GM21723 (cell line): ENCODE measurements around the gene ZNF69.
"Not testable (repeated sequence)": the region's sequence is repeated elsewhere in the genome, so short reads cannot be mapped to it uniquely, and the experiment has no call there.

Experiments
- ATAC-seq: cut with Tn5 transposase; IDR thresholded peaks from one replicate; pipeline ENCODE4 v1.9.1; 2021; ENCODE audit warnings: mild to moderate bottlenecking, moderate library complexity; ENCODE audit not compliant: unreplicated experiment

The ZNF69 gene

GRCh38 chr19:11890634-11891033, 3.1 kb downstream of the ZNF69 start:
- ATAC-seq, result no peak

DNA sequence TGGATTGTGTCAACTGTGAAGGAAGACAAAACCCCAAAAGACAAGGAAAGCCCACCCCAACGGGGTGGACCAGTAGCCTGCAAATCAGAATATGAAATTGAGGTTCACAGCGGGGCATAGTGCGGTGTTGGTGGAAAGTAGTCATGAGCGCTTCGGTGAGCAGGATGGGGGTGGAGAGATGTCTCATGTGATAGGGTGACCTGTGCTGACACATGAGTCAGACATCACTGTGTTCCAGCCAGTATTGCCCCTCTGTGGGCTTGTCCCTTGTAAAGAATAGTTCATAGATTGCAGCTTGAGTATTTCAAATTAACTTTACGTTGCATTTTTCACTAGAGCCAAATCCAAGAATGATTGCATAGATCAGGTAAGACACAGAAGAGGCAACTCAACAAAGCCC, 7.3 kb downstream of the ZNF69 start:
- ATAC-seq, result no peak

DNA sequence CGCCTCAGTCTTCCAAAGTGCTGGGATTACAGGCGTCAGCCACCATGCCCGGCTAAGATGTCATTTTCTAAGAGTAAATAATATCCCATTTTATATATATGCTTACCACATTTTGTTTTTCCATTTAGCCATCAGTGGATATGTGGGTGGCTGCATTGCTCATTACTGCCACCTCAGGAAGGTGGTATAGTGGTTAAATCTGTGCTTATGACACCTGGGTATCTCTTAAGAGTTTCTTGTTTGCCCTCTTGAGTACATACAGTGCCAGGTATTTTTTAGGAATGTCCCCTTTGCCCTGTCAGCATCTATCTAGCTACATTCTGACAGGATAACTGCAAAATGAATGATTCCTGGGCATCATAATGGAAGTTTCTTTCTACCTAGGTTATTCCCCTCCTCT, 14.6 kb downstream of the ZNF69 start:
- no peak for ATAC-seq

GRCh38 chr19:11905928-11906327, 18.3 kb downstream of the ZNF69 start:
- ATAC-seq, result no peak

DNA sequence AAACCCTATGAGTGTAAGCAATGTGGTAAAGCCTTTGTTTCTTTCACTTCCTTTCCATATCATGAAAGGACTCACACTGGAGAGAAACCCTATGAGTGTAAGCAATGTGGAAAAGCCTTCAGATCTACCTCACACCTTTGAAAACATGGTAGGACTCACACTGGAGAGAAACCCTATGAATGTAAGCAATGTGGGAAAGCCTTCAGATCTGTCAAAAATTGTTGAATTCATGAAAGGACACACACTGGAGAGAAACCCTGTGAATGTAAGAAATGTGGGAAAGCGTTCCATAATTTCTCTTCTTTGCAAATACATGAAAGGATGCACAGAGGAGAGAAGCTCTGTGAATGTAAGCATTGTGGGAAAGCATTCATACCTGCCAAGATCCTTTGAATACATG, 24.4 kb downstream of the ZNF69 start:
- ATAC-seq, result not testable (repeated sequence)

GRCh38 chr19:11914417-11915051, 27.0 kb downstream of the ZNF69 start:
- not testable (repeated sequence) for ATAC-seq

GRCh38 chr19:11921852-11922495, 34.4 kb downstream of the ZNF69 start:
- no peak for ATAC-seq

DNA sequence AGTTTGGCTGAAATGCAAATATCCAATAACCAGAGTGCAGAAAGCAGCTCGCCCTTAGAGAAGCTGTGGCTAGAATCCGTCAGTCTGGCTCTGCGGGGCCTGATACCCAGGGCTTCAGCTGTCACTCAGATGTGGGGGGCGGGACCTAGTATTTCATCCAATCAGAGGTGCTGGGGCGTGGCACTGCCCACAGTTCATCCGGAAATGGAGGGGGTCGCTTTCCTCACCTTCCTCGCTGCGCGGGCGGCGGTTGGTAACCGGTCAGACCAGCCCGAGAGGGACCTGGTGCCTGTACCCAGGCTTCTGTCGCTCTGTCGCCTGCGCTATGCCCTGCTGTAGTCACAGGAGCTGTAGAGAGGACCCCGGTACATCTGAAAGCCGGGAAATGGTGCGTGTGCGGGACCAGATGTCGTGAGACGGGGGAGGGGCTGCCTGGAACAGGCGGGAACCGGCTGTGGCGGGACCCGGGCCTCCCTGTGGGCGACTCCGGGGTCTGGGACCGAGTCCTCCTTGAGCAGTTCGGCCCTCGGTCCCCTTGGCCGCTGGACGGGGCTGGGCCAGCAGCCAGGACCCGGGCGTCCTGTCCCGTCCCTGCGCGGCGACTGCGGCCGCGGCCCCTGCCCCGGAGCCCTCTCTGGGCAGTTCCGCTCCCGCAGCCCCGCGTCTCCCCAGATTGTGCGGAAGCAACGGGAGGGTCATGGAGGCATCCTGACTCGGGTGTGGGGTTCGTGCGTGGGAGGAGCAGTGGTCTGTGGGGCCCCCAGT, 37.5 kb downstream of the ZNF69 start, which contains the start of gene ZNF700:
Gene ZNF700, plus strand, starts transcription at position 222 of the 765 bp plus-strand sequence. Its CDS starts 104 bp downstream, at position 326.
- peak; percentile 82 for ATAC-seq

DNA sequence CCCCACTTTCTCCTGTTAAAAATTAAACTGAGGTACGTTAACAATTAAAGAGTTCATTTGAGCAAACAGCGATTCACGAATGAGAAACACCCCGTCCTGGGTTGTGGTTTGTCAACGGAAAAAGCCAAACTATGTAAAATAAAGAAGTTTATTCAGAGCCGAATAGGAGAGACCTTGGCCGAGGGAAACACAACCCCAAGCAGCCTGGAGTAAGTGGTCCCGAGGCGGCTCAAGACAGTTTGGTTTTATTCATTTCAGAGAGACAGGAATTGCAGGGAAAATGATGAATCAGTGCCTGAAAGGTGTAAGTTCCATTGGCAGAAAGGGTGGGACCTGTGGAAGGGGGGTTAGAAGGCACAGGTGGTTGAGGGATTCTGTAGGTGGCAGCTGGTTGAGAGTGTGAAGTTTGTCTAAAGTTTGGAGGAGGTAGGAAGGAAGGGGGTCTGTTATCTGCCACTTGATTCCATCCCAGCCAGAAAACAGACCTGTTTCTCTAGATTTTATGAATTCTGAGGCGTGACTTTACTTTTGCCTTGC, 38.1 kb downstream of the ZNF69 start:
- ATAC-seq, result not testable (repeated sequence)

- ATAC-seq, result no peak
Observed at GRCh38 chr19:11927227-11927626, 39.6 kb downstream of the ZNF69 start.

DNA sequence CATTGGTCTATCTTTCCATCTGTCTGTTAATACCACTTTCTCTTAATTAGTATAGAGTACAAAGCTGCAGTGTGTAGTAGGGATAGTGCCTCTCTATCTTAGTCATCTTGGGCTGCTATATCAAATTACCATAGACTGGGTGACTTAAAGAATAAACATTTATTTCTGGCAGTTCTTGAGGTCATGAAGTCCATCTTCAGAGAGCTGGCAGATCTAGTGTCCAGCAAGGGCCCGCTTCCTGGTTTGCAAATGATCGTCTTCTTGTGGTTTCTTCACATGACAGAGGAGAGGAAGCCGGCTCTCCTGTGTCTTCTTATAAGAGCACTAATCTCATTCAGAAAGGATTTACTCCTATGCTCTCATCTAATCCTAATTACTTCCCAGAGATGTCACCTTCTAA, 43.5 kb downstream of the ZNF69 start:
- ATAC-seq, result no peak

GRCh38 chr19:11931513-11931912, 43.9 kb downstream of the ZNF69 start:
- no peak for ATAC-seq

DNA sequence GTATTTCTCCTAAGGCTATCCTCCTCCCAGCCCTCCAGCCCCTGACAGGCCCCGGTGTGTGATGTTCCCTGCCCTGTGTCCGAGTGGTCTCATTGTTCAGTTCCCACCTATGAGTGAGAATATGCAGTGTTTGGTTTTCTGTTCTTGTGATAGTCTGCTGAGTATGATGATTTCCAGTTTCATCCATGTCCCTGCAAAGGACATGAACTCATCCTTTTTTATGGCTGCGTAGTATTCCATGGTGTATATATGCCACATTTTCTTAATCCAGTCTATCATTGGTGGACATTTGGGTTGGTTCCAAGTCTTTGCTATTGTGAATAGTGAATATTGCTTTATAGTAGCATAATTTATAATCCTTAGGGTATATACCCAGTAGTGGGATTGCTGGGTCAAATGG, 48.2 kb downstream of the ZNF69 start:
- not testable (repeated sequence) for ATAC-seq

- ATAC-seq, result not testable (repeated sequence)
Observed at GRCh38 chr19:11938383-11938782, 50.8 kb downstream of the ZNF69 start.

- ATAC-seq, result not testable (repeated sequence)
Observed at GRCh38 chr19:11941361-11941887, 53.8 kb downstream of the ZNF69 start.

- ATAC-seq, result no peak
Observed at GRCh38 chr19:11942008-11942842, 54.6 kb downstream of the ZNF69 start.

GRCh38 chr19:11942843-11943108, 55.2 kb downstream of the ZNF69 start:
- no peak for ATAC-seq

DNA sequence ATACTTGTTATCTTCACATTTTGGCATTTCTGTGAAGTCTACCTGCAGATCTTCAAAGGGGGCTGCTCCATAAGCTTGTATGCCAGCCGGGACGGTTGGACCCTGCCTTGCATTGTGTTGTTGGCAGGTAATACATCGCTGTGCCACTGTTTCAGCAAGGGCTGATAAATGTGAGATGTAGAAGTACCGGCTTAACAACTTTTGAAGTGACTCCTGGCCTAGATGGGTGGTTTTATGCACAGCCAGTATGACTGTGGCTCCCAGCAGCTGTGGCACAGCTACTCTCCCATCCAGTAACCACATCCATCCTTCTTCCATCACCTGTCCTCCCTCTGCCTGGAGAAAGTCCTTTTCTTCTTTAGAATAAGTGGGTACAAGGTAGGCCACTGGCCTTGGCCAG, 57.1 kb downstream of the ZNF69 start:
- no peak for ATAC-seq

GRCh38 chr19:11948646-11949045, 61.1 kb downstream of the ZNF69 start:
- no peak for ATAC-seq

GRCh38 chr19:11949201-11949600, 61.6 kb downstream of the ZNF69 start:
- ATAC-seq, result no peak

- ATAC-seq, result not testable (repeated sequence)
Observed at GRCh38 chr19:11949614-11950080, 62.1 kb downstream of the ZNF69 start.
